ENCODE data around the gene ATF5.
"Not testable (repeated sequence)": the region's sequence is repeated elsewhere in the genome, so short reads cannot be mapped to it uniquely, and the experiment has no call there.

ATF5 gene

DNA sequence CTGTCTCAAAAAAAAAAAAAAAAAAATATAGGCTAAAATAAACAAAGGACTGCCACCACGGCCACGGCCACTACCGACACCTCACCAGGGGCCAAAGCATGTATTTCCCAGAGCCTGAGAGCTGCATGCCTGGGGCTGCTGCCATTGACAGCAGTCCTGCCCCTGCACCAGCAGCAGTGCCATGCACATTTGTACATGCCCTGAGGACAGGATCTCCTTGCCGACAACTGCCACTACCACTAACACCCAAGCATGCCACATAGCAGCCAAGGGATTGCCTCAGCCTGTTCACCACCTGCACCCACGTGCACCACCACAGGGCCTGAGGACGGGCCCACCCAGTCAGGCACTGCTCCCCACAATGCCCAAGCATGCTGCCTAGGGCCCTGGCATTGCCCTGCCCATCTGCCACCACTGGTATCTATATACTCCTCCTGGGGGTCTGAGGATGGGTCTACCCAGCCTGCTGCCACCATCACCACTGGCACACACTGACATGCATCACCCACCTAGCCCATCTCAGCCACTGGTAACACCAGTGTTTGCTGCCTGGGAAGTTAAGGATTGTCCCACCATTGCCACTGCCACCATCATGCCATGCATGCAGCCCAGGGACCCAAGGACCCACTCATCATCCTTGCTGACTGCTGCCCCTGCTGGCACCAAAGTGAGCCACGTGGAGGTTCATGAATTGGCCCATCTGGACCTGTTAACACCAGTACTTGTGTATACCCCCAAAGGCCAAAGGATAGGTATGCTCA lies 10.9 kb downstream of the ATF5 start:
- no peak overlapping the region for H3K27ac Mint-ChIP-seq
- H3K4me3 Mint-ChIP-seq: no peak overlapping the region
- peaks cover 3% of the 10 kb centered on the region for H3K27me3 Mint-ChIP-seq
- peaks cover 13% of the 10 kb centered on the region for H3K4me1 Mint-ChIP-seq (ENCODE audit: low read depth)
- no peaks in the 10 kb centered on the region for H3K9me3 Mint-ChIP-seq (ENCODE audit: low read depth)
- no peaks in the 10 kb centered on the region for H3K36me3 Mint-ChIP-seq

DNA sequence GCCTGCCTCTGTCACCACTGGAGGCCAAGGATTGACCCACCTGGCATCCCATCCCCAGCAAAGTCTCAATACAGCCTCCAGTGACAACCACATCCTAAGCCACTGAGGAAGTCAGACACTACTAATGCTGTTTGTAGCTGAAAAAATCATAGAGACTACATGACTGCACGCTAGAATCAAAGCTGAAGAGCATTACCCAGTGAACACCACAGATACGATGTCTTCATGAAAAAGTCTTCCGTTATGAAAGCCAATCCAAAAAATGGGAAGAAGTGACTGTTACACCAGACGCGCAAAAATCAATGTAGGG lies 11.4 kb downstream of the ATF5 start:
- Mint-ChIP-seq H3K27ac (no peak overlapping the region), H3K36me3 (no peaks in the 10 kb centered on the region), H3K27me3 (peaks cover 6% of the 10 kb centered on the region), H3K9me3 (ENCODE audit: low read depth) (no peaks in the 10 kb centered on the region), H3K4me1 (ENCODE audit: low read depth) (peaks cover 13% of the 10 kb centered on the region), H3K4me3 (no peak overlapping the region)

DNA sequence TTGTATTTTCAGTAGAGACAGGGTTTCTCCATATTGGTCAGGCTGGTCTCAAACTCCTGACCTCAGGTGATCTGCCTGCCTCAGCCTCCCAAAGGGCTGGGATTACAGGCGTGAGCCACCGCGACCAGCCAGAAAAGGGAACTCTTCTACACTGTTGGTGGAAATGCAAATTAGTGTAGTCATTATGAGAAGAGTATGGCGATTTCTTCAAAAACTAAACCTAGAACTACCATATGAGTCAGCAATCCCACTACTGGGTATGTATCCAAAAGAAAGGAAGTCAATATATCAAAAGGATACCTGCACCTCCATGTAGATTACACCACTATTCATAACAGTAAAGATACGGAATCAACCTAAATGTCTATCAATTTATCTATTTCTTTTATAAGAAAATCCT lies 15.6 kb downstream of the ATF5 start:
- H3K27me3 Mint-ChIP-seq; H3K36me3 Mint-ChIP-seq; H3K27ac Mint-ChIP-seq; H3K4me1 Mint-ChIP-seq (ENCODE audit: low read depth); H3K4me3 Mint-ChIP-seq; H3K9me3 Mint-ChIP-seq (ENCODE audit: low read depth): not testable (repeated sequence)

DNA sequence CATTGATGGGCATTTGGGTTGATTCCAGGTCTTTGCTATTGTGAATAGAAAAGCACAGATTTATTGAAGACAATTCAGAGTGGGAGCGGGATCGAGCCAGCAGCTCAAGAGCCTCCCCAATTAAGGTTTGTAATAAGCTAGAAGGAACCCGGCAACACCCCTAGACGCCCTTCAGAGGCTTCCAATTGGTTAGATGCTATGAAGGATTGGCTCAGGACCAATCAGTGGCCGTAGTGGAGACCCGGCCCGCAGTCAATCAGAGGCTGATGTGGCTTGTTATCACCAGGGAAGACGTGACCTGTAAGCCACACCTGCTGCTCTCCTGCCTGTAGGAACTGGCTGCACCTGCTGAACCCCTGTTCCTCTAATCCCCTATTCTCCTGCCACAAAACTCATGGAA lies 17.4 kb downstream of the ATF5 start:
- no peak overlapping the region for H3K4me3 Mint-ChIP-seq
- no peaks in the 10 kb centered on the region for H3K36me3 Mint-ChIP-seq
- no peaks in the 10 kb centered on the region for H3K4me1 Mint-ChIP-seq (ENCODE audit: low read depth)
- no peak overlapping the region for H3K27ac Mint-ChIP-seq
- no peaks in the 10 kb centered on the region for H3K9me3 Mint-ChIP-seq (ENCODE audit: low read depth)
- H3K27me3 Mint-ChIP-seq: peaks cover 5% of the 10 kb centered on the region

DNA sequence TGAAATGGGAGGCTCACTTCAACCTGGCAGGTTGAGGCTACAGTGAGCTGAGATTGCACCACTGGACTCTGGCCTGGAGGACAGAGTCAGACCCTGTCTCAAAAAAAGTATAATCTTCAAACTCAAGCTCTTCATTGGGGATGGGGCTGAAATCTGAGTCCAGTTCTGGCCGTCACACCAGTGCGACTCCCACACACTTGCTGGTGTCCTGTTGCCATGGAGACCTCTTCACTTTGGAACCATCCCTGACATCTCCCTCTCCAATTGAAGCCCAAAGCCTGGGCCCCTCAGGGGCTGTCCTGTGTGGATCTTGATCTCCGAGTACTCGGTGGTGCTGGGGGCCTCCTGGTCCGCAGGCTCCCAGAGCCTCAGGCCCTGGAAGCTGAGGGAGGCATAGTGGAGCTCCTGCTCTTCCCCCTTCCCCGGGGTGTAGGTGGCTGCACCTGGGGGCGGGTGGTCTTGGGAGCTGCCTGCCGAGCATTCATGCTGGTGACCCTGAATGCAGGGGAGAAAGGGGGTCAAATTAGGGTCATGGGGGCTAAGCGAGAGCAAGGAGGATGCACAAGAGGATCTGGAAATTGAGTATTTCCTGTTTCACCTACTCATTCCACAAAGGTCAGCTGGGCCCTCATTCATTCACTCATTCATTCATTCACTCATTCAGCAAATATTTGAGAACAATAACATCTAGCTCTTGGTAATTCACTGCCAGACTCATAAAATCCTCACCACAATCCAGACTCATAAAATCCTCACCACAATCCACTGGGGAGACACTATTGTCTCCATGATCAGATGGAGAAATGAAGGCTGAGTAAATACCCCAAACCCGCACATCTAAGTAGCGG lies 21.0 kb downstream of the ATF5 start:
- H3K4me1 Mint-ChIP-seq (ENCODE audit: low read depth): no peaks in the 10 kb centered on the region
- no peaks in the 10 kb centered on the region for H3K36me3 Mint-ChIP-seq
- no peak overlapping the region for H3K4me3 Mint-ChIP-seq
- H3K27ac Mint-ChIP-seq: no peak overlapping the region
- peaks cover 13% of the 10 kb centered on the region for H3K27me3 Mint-ChIP-seq
- H3K9me3 Mint-ChIP-seq (ENCODE audit: low read depth): no peaks in the 10 kb centered on the region

DNA sequence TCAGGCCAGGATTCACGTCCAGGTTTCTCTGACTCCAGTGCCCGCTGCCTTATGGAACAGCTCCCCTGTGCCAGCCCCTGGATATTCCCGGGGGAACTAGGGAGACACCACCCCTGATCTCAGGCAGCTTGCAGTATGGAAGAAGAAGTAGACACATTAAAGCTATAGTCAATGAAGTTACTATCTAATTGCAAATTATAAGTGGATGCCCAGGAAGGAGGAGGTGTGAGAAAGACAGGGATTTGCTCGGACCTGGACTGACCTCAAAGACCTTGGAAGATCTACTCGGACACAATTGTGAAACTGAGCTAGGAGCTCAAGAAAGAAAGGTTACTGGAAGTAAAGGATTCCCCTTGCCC lies 21.6 kb downstream of the ATF5 start:
- H3K4me1 Mint-ChIP-seq (ENCODE audit: low read depth): no peaks in the 10 kb centered on the region
- no peak overlapping the region for H3K27ac Mint-ChIP-seq
- no peaks in the 10 kb centered on the region for H3K36me3 Mint-ChIP-seq
- H3K9me3 Mint-ChIP-seq (ENCODE audit: low read depth): no peaks in the 10 kb centered on the region
- H3K27me3 Mint-ChIP-seq: peaks cover 12% of the 10 kb centered on the region
- H3K4me3 Mint-ChIP-seq: no peak overlapping the region

DNA sequence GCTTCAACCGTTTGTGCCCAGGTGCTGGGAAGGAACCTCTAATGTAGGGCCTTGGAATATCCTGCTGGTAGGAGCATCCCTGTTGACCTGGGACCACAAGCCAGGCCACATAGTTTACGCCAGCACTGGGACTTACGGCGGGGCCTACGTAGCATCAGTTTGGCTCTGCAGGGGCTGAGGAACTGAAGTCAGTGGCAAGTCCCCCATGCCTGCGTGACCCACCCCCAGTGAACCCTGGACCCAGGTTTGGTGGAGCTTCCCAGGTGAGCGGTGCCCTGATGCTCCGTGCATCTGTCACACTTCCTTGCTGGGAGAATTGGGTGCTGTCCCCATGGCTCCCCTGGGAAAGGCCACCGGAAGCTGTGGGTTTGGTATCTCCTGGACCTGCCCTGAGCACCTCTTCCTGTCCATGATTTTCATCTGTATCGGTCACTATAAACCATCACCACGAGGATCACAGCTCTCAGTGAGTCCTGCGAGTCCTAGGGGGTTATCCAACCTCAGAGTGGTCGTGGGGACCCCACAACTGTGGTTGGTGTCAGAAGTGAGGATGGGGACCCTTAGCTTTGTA lies 22.0 kb downstream of the ATF5 start:
- H3K4me1 Mint-ChIP-seq (ENCODE audit: low read depth): no peaks in the 10 kb centered on the region
- no peak overlapping the region for H3K27ac Mint-ChIP-seq
- no peaks in the 10 kb centered on the region for H3K36me3 Mint-ChIP-seq
- no peaks in the 10 kb centered on the region for H3K9me3 Mint-ChIP-seq (ENCODE audit: low read depth)
- peaks cover 13% of the 10 kb centered on the region for H3K27me3 Mint-ChIP-seq
- no peak overlapping the region for H3K4me3 Mint-ChIP-seq

DNA sequence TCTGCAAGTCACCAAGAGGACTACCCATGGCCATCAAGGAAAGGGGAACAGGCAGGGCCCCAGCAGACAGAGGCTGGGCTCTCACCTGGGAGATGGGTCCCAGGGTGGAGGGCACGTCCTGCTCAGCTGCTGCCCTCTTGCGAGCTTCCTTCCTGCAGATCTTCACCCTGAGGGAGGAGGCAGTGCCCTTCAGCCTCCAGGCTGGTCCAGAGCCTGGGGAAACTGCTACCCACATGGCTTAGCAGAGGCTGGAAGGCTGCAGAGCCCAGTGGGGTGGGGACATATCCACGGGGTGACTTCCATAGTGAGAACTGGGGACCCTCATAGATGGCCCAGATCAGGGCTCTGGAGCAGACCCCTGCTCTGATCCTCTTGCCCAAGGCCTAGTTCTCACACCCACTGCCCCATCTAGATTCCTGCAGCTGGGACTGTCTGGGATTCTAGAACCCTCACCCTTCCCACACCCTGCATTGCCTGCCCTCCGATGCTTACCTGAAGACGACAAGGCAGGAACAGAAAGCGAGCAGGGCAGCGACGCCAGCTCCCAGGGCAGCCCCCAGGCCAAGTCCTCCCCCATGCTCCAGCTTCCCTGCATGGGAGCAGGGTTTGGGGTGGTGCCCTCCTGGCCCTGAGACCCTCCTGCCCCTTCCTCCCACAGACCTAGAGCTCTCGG lies 22.9 kb downstream of the ATF5 start:
- Mint-ChIP-seq H3K36me3 (no peaks in the 10 kb centered on the region), H3K27ac (no peak overlapping the region), H3K9me3 (ENCODE audit: low read depth) (no peaks in the 10 kb centered on the region), H3K4me3 (no peak overlapping the region), H3K4me1 (ENCODE audit: low read depth) (no peaks in the 10 kb centered on the region), H3K27me3 (peaks cover 14% of the 10 kb centered on the region)

DNA sequence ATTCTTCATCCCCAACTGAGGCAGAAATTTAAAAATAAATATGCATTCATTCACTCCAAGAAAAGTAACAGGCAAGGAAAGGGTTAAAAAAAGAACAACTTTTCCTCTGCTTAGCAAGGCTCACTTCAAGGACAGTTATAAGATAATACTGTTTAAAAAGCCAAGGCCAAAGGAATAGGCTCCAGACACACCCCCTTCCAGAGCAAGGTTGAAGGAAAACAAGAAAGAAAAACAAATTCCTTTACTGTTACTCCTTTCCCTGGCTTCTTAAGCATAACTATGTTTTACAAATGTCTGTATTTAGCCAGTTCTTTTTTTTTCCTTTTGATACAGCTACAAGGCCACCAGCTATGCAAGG lies 23.5 kb downstream of the ATF5 start:
- Mint-ChIP-seq H3K27me3 (peaks cover 14% of the 10 kb centered on the region), H3K9me3 (ENCODE audit: low read depth) (no peaks in the 10 kb centered on the region), H3K4me1 (ENCODE audit: low read depth) (no peaks in the 10 kb centered on the region), H3K36me3 (no peaks in the 10 kb centered on the region), H3K27ac (no peak overlapping the region), H3K4me3 (no peak overlapping the region)

DNA sequence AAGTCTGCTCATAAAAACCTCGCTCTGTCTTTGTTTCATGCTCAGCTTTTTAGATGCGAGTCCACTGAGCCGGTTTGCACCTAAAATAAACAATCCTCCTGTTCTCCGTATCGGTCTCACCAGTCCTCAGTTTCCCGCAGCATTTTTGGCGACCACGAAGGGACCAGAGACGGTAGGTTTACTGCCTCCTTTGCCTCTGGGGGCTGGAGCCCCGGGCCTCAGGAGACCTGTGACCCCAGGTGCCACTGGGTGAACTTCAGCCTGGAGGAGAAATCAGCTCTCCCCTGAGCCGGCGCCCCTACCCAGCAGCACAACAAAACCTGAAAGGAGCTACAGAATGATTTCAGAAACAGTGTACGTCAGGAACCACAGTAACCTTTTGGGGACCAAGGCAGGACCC lies 23.9 kb downstream of the ATF5 start:
- Mint-ChIP-seq H3K4me1 (ENCODE audit: low read depth) (no peaks in the 10 kb centered on the region), H3K27me3 (peaks cover 14% of the 10 kb centered on the region), H3K9me3 (ENCODE audit: low read depth) (no peaks in the 10 kb centered on the region), H3K36me3 (no peaks in the 10 kb centered on the region), H3K4me3 (no peak overlapping the region), H3K27ac (no peak overlapping the region)

DNA sequence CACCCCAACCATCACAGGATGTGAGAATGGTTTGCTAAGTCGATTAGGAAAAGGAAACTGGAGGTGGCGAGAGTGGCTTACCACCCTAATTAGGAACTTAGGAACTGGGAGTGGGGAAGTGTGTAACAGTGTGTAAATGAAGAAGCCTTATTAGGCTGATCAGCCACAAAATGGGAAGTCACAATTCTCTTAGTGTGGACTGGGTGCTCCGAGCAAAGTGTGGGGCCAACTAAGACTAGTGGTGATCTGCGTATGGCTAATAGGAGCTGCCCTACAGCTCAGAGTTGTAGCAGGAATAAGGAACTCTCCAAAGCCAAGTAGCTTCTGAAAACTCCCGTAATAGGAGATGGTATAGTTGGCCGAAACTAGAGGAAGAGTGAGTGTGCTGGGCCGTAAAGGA lies 24.4 kb downstream of the ATF5 start:
- no peak overlapping the region for H3K27ac Mint-ChIP-seq
- no peak overlapping the region for H3K4me3 Mint-ChIP-seq
- no peaks in the 10 kb centered on the region for H3K9me3 Mint-ChIP-seq (ENCODE audit: low read depth)
- no peaks in the 10 kb centered on the region for H3K4me1 Mint-ChIP-seq (ENCODE audit: low read depth)
- no peaks in the 10 kb centered on the region for H3K36me3 Mint-ChIP-seq
- peaks cover 14% of the 10 kb centered on the region for H3K27me3 Mint-ChIP-seq

DNA sequence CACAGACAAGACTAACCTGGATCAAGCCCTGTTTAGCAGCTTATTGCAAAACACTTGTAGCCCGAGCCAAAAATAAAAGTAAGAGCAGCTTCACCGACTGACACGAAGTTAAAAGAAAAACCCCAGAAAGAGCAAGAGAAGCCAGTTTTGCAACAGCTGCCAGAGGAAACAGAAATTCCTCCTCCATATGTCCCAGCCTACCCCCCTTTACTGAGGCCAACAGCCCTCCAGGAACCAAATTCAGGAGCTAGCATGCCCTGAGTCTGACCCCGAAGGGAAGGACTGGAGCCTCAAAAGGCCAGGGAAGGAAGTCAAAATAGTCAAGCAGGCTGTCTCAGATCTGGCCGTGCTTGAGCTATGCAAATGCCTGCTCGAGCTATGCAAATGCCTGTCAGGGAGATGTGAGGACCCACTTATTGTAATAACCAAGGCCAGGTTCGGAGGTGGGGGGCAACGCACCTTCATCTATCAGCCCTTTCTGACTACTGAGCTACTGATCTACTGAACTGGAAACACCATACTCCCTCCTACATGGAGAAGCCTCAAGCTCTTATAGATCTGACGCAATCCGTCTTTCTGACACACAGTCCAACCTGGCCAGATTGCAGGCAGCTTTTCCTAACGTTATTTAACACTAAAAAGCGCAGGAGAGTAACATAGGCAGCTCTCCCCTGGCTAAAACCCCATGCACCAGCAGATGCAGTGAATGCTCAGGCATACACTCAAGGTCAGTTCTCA lies 25.3 kb downstream of the ATF5 start:
- no peaks in the 10 kb centered on the region for H3K36me3 Mint-ChIP-seq
- H3K4me1 Mint-ChIP-seq (ENCODE audit: low read depth): no peaks in the 10 kb centered on the region

DNA sequence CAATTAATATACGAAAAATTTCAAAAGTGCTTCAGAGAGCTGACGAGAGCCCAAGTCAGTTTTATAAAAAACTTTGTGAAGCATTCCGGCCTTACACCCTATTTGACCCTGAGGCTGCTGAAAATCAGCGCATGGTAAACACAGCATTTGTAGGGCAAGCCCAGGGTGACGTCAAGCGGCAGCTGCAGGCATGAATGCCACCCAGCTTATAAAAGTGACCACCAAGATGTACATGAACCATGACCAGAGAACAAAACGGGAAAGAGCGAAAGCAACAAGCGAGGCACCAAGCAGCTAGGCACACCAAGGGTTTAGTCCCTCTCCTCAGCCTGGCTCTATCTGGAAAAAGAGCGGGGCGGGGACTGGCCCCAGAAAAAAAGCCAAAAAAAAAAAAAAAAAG lies 25.9 kb downstream of the ATF5 start:
- H3K4me1 Mint-ChIP-seq (ENCODE audit: low read depth): no peaks in the 10 kb centered on the region

More for the DNA sequence above, 25.3 kb downstream of the ATF5 start:
- H3K9me3 Mint-ChIP-seq (ENCODE audit: low read depth): no peaks in the 10 kb centered on the region
- no peak overlapping the region for H3K27ac Mint-ChIP-seq
- no peak overlapping the region for H3K4me3 Mint-ChIP-seq
- peaks cover 14% of the 10 kb centered on the region for H3K27me3 Mint-ChIP-seq

DNA sequence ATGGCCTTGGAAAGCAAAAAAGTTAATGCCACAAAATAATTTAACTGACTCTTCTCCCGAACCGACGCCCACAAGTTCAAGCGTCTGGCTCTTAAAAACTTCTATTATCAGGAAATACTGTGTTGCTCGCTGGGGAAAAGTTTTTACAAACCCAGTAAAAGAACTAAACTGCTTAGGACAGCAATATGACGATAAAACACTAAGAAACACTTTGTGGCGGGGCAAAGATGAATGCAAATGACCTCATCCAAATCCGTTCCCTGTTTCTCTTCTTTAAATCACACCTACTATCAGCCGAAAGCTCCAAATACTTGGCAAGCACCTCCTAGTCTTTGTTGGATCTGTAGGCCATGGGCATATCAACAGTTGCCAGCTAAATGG lies 27.1 kb downstream of the ATF5 start:
- no peak overlapping the region for H3K27ac Mint-ChIP-seq
- H3K4me3 Mint-ChIP-seq: no peak overlapping the region
- H3K27me3 Mint-ChIP-seq: peaks cover 14% of the 10 kb centered on the region
- H3K9me3 Mint-ChIP-seq (ENCODE audit: low read depth): no peaks in the 10 kb centered on the region
- no peaks in the 10 kb centered on the region for H3K36me3 Mint-ChIP-seq
- H3K4me1 Mint-ChIP-seq (ENCODE audit: low read depth): no peaks in the 10 kb centered on the region

More for the DNA sequence above, 25.9 kb downstream of the ATF5 start:
- Mint-ChIP-seq H3K27ac (no peak overlapping the region), H3K36me3 (no peaks in the 10 kb centered on the region), H3K27me3 (peaks cover 14% of the 10 kb centered on the region), H3K4me3 (no peak overlapping the region), H3K9me3 (ENCODE audit: low read depth) (no peaks in the 10 kb centered on the region)

Data from activated naive CD8-positive, alpha-beta T cell (primary cell).